Uterus (tissue), 2 donors: ENCODE measurements around the gene MCM9.

ENCODE experiments used
- POLR2A ChIP-seq, 2 donors: fragments of 450-650 bp; IDR thresholded peaks; one replicate each; pipeline ENCODE4 v1.6.1; 2016; ENCODE audit warnings: antibody characterized with exemption in 2 of 2, mild to moderate bottlenecking in 1 of 2, moderate library complexity in 1 of 2
- TF ChIP-seq, protein P1 (sequence below), 4 experiments: fragments of 200-600 bp in 2 of 4; fragments of 450-650 bp in 2 of 4; sonication (generic) in 2 of 4; IDR thresholded peaks; one replicate each; pipeline ENCODE4 v1.5.1; 2016 to 2019; ENCODE audit warnings: antibody characterized with exemption in 4 of 4, mild to moderate bottlenecking in 2 of 4, moderate library complexity in 1 of 4

DNA sequence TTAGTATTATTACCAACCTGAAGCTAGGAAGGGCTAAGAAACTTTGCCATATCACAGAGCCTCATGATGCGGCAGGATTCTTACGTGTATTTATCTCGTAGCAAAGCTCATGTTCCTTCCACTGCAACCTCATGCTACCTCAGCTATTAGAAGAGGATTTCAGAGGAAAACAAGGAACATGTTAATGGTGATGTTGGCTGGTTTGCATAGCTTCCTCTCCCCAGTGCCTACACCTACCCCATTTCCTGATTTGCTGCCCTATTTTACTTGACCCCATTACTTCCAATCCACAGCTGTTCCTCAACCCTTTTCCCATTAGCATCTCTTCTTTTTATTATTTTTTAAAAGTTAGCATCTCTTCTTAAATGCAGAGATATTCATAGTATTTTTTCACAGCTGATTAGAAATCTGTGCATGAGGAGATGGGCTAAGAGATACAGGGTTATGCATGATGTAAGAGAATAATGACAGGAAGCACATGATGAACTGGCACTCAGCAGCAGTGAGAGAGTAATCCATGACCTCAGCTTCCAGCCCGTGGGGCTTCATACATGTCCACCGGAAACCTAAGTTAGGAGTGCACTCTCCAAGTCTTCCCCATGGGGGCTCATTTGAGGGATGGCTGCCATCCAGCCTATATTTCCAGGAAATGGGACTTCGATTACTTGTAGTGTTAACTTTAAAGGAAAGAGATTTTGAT, 147.1 kb downstream of the MCM9 start:
- TF ChIP-seq, protein P1, sequence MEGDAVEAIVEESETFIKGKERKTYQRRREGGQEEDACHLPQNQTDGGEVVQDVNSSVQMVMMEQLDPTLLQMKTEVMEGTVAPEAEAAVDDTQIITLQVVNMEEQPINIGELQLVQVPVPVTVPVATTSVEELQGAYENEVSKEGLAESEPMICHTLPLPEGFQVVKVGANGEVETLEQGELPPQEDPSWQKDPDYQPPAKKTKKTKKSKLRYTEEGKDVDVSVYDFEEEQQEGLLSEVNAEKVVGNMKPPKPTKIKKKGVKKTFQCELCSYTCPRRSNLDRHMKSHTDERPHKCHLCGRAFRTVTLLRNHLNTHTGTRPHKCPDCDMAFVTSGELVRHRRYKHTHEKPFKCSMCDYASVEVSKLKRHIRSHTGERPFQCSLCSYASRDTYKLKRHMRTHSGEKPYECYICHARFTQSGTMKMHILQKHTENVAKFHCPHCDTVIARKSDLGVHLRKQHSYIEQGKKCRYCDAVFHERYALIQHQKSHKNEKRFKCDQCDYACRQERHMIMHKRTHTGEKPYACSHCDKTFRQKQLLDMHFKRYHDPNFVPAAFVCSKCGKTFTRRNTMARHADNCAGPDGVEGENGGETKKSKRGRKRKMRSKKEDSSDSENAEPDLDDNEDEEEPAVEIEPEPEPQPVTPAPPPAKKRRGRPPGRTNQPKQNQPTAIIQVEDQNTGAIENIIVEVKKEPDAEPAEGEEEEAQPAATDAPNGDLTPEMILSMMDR (IDR thresholded peaks at IDR 0.05): no peak
- no peak for TF ChIP-seq POLR2A (IDR thresholded peaks at IDR 0.05)
